ENCODE results near the gene KIAA0753.
"Not testable (repeated sequence)": the region's sequence is repeated elsewhere in the genome, so short reads cannot be mapped to it uniquely, and the experiment has no call there.

The KIAA0753 gene

DNA sequence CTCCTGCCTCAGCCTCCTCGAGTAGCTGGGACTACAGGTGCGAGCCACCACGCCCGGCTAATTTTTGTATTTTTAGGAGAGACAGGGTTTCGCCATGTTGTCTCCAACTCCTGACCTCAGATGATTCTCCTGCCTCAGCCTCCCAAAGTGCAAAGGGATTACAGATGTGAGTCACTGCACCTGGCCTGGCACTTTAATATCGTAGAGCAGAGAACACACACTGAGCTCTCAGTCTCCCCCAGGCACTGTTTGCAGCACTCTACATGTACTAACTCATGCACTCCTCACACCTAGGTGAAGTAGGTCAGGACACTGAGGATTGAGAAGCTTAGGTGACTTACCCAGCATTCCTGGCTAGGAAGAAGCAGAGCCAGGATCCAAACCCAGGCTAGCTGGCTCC, 26.0 kb upstream of the KIAA0753 start:
- POLR2A ChIA-PET = interaction anchor here (1.0 kb wide), 1 partner anchor 10 kb away, joined by 3 read pairs; no protein-coding TSS in a partner anchor
- no peak for TF ChIP-seq CTCF (IDR thresholded peaks at IDR 0.05; ENCODE audit: insufficient read depth, low read length, missing control alignments)
- CTCF ChIA-PET = interaction anchor here (0.6 to 4.9 kb wide), 24 partner anchors 9 to 355 kb away, joined by 3 to 55 read pairs (median 4); no protein-coding TSS in a partner anchor
- no peak overlapping the region for H3K4me3 ChIP-seq (ENCODE audit: low read depth, low read length)
- no peak for DNase-seq (ENCODE audit: low read depth, low spot score)

- CTCF ChIA-PET = interaction anchor here (0.6 to 4.9 kb wide), 25 partner anchors 8 to 355 kb away, joined by 3 to 55 read pairs (median 4); no protein-coding TSS in a partner anchor
- POLR2A ChIA-PET = interaction anchor here (1.0 kb wide), 1 partner anchor 10 kb away, joined by 3 read pairs; no protein-coding TSS in a partner anchor
- DNase-seq (ENCODE audit: low read depth, low spot score) = no peak
These were observed 25.6 kb upstream of the KIAA0753 start for GRCh38 chr17:6666077-6666521.

GRCh38 chr17:6663200-6663599, 22.7 kb upstream of the KIAA0753 start:
- H3K4me3 ChIP-seq (ENCODE audit: low read depth, low read length); POLR2A ChIA-PET; DNase-seq (ENCODE audit: low read depth, low spot score): not testable (repeated sequence)
- CTCF ChIA-PET = interaction anchor here (1.2 to 3.7 kb wide), 7 partner anchors 10 to 352 kb away, joined by 3 to 32 read pairs (median 5); no protein-coding TSS in a partner anchor

More at GRCh38 chr17:6666077-6666521, 25.6 kb upstream of the KIAA0753 start:
- TF ChIP-seq CTCF (IDR thresholded peaks at IDR 0.05; ENCODE audit: insufficient read depth, low read length, missing control alignments) = peak; percentile 92
- no peak overlapping the region for H3K4me3 ChIP-seq (ENCODE audit: low read depth, low read length)

DNA sequence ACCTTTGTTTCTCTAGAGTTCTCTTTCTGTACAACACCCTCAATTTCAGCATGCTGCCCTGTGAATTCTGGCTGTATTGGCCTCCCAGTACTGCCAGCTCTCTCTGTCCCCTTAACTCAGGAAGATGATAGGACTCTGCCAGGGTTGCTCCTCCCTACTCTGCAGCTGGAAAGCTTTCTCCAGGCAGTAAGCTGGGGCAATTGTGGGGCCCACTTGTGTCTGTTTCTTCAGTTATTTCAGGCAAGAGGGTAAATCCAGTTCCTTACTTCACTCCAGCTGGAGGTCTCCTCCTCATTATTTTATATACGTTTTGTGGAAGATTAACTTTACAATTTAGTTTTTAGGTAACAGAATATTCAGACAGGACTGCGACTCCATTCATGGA, 20.9 kb upstream of the KIAA0753 start:
- DNase-seq (ENCODE audit: low read depth, low spot score) = no peak
- CTCF ChIA-PET = interaction anchor here (0.6 to 2.1 kb wide), 3 partner anchors 182 to 384 kb away, joined by 3 to 7 read pairs (median 3); no protein-coding TSS in a partner anchor
- no peak for TF ChIP-seq CTCF (IDR thresholded peaks at IDR 0.05; ENCODE audit: insufficient read depth, low read length, missing control alignments)
- no peak overlapping the region for H3K4me3 ChIP-seq (ENCODE audit: low read depth, low read length)
- POLR2A ChIA-PET = no interaction called here

- DNase-seq (ENCODE audit: low read depth, low spot score) = no peak
- no peak overlapping the region for H3K4me3 ChIP-seq (ENCODE audit: low read depth, low read length)
- ChIA-PET CTCF (interaction anchor here (1.7 to 2.1 kb wide), 2 partner anchors 182 to 183 kb away, joined by 7 read pairs; no protein-coding TSS in a partner anchor), POLR2A (no interaction called here)
- TF ChIP-seq CTCF (IDR thresholded peaks at IDR 0.05; ENCODE audit: insufficient read depth, low read length, missing control alignments) = no peak
These were observed 20.4 kb upstream of the KIAA0753 start for GRCh38 chr17:6660805-6661463.

DNA sequence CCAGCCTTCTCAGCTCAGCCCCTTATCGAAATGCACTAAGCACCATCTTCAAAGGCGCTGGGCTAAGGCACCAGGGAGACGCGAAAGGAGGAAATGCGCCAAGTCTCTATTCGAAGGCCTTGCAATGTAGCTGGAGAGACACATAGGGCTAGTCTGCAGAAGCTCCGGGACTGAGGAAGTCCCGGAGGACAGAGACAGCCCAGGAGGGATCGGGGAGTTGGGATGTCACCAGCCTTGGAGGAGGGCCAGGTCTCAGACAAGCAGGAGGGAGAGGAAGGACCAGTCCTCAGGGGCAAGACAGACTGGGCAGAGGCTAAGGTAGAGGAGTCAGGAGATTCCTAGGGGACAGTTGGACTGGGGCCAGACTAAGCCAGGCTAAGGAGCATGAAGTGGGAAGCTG, 19.6 kb upstream of the KIAA0753 start:
- no peak for TF ChIP-seq CTCF (IDR thresholded peaks at IDR 0.05; ENCODE audit: insufficient read depth, low read length, missing control alignments)
- no peak overlapping the region for H3K4me3 ChIP-seq (ENCODE audit: low read depth, low read length)
- CTCF ChIA-PET = interaction anchor here (0.9 to 1.7 kb wide), 2 partner anchors 183 to 344 kb away, joined by 3 to 7 read pairs; no protein-coding TSS in a partner anchor
- POLR2A ChIA-PET = no interaction called here
- no peak for DNase-seq (ENCODE audit: low read depth, low spot score)

- POLR2A ChIA-PET; DNase-seq (ENCODE audit: low read depth, low spot score); H3K4me3 ChIP-seq (ENCODE audit: low read depth, low read length): not testable (repeated sequence)
- CTCF ChIA-PET = interaction anchor here (1.0 kb wide), 1 partner anchor 8 kb away, joined by 4 read pairs; no protein-coding TSS in a partner anchor
These were observed 17.9 kb upstream of the KIAA0753 start for GRCh38 chr17:6658411-6658810.
